Spleen (tissue), 7 donors: Measurements from ENCODE around the gene PRDM5.

Source experiments
- POLR2A ChIP-seq, 3 donors: fragments of 450-650 bp; IDR thresholded peaks; one replicate each; pipeline ENCODE4 v1.5.1; 2017; ENCODE audit warnings: antibody characterized with exemption in 3 of 3, mild to moderate bottlenecking in 1 of 3
- POLR2AphosphoS5 ChIP-seq, 3 donors: sonication (generic); formaldehyde crosslinking; IDR thresholded peaks; one replicate each; pipeline ENCODE4 v1.5.1; 2017; ENCODE audit warnings: antibody characterized with exemption in 3 of 3
- TF ChIP-seq, protein P1 (sequence below), 11 experiments: fragments of 200-600 bp in 7 of 11; fragments of 450-650 bp in 4 of 11; sonication (generic) in 4 of 11; IDR thresholded peaks in 8 of 11; conservative IDR thresholded peaks in 3 of 11; 1 replicate in 7 of 11; 2 replicates in 4 of 11; pipeline versions ENCODE4 v1.4.0 to v1.8.0; 2016 to 2021; ENCODE audit warnings: antibody characterized with exemption in 11 of 11, inconsistent platforms in 4 of 11, mild to moderate bottlenecking in 1 of 11
- donor health status: DM: no; HTN: no; CAD: no; lungs with moderate emphysema.
- donor health status: DM: no; HTN: no; CAD: no.
- donor health status: DM: no; HTN: no; CAD: no.

DNA sequence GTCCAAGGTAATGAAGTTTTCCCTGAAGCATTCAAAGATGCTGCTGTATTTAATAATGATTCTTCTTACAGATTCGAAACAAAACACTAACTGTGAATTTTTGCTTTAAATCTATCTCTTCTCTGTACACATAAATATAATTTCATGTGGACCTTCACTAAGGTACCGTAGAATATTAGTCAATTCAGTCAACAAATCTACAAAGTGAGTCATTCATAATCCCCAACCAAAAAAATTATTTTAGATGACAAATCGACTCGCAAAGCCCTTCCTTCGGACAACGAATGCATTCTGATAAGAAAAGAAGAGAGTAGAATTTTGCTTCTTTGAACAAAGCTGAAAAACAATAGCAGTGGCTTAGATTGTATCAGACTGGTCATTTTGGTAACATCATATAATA, 95.7 kb downstream of the PRDM5 start:
- TF ChIP-seq POLR2A (IDR thresholded peaks at IDR 0.05) (no peak), POLR2AphosphoS5 (IDR thresholded peaks at IDR 0.05) (no peak)
- TF ChIP-seq, protein P1, sequence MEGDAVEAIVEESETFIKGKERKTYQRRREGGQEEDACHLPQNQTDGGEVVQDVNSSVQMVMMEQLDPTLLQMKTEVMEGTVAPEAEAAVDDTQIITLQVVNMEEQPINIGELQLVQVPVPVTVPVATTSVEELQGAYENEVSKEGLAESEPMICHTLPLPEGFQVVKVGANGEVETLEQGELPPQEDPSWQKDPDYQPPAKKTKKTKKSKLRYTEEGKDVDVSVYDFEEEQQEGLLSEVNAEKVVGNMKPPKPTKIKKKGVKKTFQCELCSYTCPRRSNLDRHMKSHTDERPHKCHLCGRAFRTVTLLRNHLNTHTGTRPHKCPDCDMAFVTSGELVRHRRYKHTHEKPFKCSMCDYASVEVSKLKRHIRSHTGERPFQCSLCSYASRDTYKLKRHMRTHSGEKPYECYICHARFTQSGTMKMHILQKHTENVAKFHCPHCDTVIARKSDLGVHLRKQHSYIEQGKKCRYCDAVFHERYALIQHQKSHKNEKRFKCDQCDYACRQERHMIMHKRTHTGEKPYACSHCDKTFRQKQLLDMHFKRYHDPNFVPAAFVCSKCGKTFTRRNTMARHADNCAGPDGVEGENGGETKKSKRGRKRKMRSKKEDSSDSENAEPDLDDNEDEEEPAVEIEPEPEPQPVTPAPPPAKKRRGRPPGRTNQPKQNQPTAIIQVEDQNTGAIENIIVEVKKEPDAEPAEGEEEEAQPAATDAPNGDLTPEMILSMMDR (IDR thresholded peaks at IDR 0.05 in 8 of 11, conservative IDR thresholded peaks at IDR 0.05 in 3 of 11): no peak
